WTC11 (cell line): Measurements from ENCODE around the gene FOLR1. TPM values are rescaled to one million over a fixed set of nuclear protein-coding genes. Genes with fewer than 3 reads are reported as not detected.
"Not testable (repeated sequence)": the region's sequence is repeated elsewhere in the genome, so short reads cannot be mapped to it uniquely, and the experiment has no call there.

Source experiments
- ATAC-seq: fragments of 200-7000 bp; cut with Tn5 transposase; 2 replicates; pipeline ENCODE4 v1.10.0; 2021; ENCODE audit warnings: mild to moderate bottlenecking, moderate library complexity
- CTCF ChIA-PET: fragments of 300-600 bp; sonication (Branson Sonifier 250); formaldehyde crosslinking; loops from one replicate; lab custom pipeline; 2021; ENCODE audit warnings: antibody characterized with exemption; lab: Charles Lee
- POLR2A ChIA-PET: fragments of 350-600 bp; sonication (Branson Sonifier 250); formaldehyde crosslinking; loops from one replicate; lab custom pipeline; 2021; ENCODE audit warnings: antibody characterized with exemption; lab: Charles Lee
- DNase-seq: peaks from one replicate; pipeline ENCODE4 v3.0.0; 2021; ENCODE audit warnings: low spot score
- H3K27ac Mint-ChIP-seq: 2 replicates; pipeline ENCODE4 v1.8.0; 2021; ENCODE audit warnings: mixed read lengths
- H3K27me3 Mint-ChIP-seq: 2 replicates; pipeline ENCODE4 v1.8.0; 2021; ENCODE audit warnings: low read depth, mild to moderate bottlenecking, moderate library complexity, mixed read lengths
- H3K36me3 Mint-ChIP-seq: 2 replicates; pipeline ENCODE4 v1.8.0; 2021; ENCODE audit warnings: mixed read lengths
- H3K4me1 Mint-ChIP-seq: 2 replicates; pipeline ENCODE4 v1.8.0; 2022; ENCODE audit warnings: mixed read lengths
- H3K4me3 Mint-ChIP-seq: 2 replicates; pipeline ENCODE4 v1.8.0; 2021; ENCODE audit warnings: mild to moderate bottlenecking, moderate library complexity, mixed read lengths
- H3K9me3 Mint-ChIP-seq: 2 replicates; pipeline ENCODE4 v1.8.0; 2021; ENCODE audit warnings: mixed read lengths
- ATF1 ChIP-seq: sonication (generic); formaldehyde crosslinking; IDR thresholded peaks from 2 replicates; pipeline ENCODE4 v1.8.1; 2023; ENCODE audit warnings: mild to moderate bottlenecking, moderate library complexity, missing genetic modification reagents
- CBFB ChIP-seq: sonication (generic); formaldehyde crosslinking; IDR thresholded peaks from 2 replicates; pipeline ENCODE4 v1.8.1; 2022; ENCODE audit warnings: mild to moderate bottlenecking, low read depth, missing genetic modification reagents
- ELF4 ChIP-seq: sonication (generic); formaldehyde crosslinking; IDR thresholded peaks from 2 replicates; pipeline ENCODE4 v1.8.1; 2022; ENCODE audit warnings: low read depth, mild to moderate bottlenecking, moderate library complexity, missing genetic modification reagents
- FOXK1 ChIP-seq: sonication (generic); formaldehyde crosslinking; IDR thresholded peaks from 2 replicates; pipeline ENCODE4 v1.8.0; 2022; ENCODE audit warnings: mild to moderate bottlenecking, moderate library complexity, missing genetic modification reagents
- GABPB1 ChIP-seq: sonication (generic); formaldehyde crosslinking; IDR thresholded peaks from 2 replicates; pipeline ENCODE4 v1.8.1; 2023; ENCODE audit warnings: mild to moderate bottlenecking, missing genetic modification reagents
- IRF2 ChIP-seq: sonication (generic); formaldehyde crosslinking; IDR thresholded peaks from 2 replicates; pipeline ENCODE4 v1.8.0; 2022; ENCODE audit warnings: low read depth, missing genetic modification reagents, borderline replicate concordance
- STAT6 ChIP-seq: sonication (generic); formaldehyde crosslinking; conservative IDR thresholded peaks from 2 replicates; pipeline ENCODE4 v1.8.1; 2023; ENCODE audit warnings: mild to moderate bottlenecking, low read depth, missing genetic modification reagents, moderate library complexity
- TCF7 ChIP-seq: sonication (generic); formaldehyde crosslinking; IDR thresholded peaks from 2 replicates; pipeline ENCODE4 v1.8.0; 2022; ENCODE audit warnings: mild to moderate bottlenecking, low read depth, missing genetic modification reagents, moderate library complexity
- USF2 ChIP-seq: sonication (generic); formaldehyde crosslinking; IDR thresholded peaks from 2 replicates; pipeline ENCODE4 v1.8.1; 2023; ENCODE audit warnings: mild to moderate bottlenecking, missing genetic modification reagents, moderate library complexity
- ZSCAN18 ChIP-seq: fragments of 250-450 bp; sonication (Bioruptor Pico); IDR thresholded peaks from 2 replicates; pipeline ENCODE4 v2.1.2; 2022; ENCODE audit warnings: mild to moderate bottlenecking, moderate library complexity
- total RNA-seq: library from RNA; stranded (reverse); gene quantifications from 3 replicates; pipeline ENCODE4 v1.2.3, GENCODE V29; 2021
- TF ChIP-seq, protein P1 (sequence below): sonication (generic); formaldehyde crosslinking; IDR thresholded peaks from 2 replicates; pipeline ENCODE4 v1.8.1; 2022; ENCODE audit warnings: mild to moderate bottlenecking, missing genetic modification reagents, moderate library complexity, borderline replicate concordance
- TF ChIP-seq, protein P2 (sequence below): sonication (generic); formaldehyde crosslinking; IDR thresholded peaks from 2 replicates; pipeline ENCODE4 v1.8.0; 2022; ENCODE audit warnings: mild to moderate bottlenecking, missing genetic modification reagents
- TF ChIP-seq, protein P3 (sequence below): fragments of 200-600 bp; IDR thresholded peaks from 2 replicates; pipeline ENCODE4 v1.8.0; 2022; ENCODE audit warnings: antibody characterized with exemption
- TF ChIP-seq, protein P4 (sequence below): sonication (generic); formaldehyde crosslinking; IDR thresholded peaks from 2 replicates; pipeline ENCODE4 v1.8.0; 2023; ENCODE audit warnings: mild to moderate bottlenecking, missing genetic modification reagents
- TF ChIP-seq, protein P5 (sequence below): sonication (generic); formaldehyde crosslinking; IDR thresholded peaks from 2 replicates; pipeline ENCODE4 v1.8.0; 2023; ENCODE audit warnings: missing genetic modification reagents

FOLR1 gene
- total RNA-seq, 1 experiment from 2014 or later = 0.35 TPM

GRCh38 chr11:72179804-72180396, 12.0 kb upstream of the FOLR1 start:
- Mint-ChIP-seq H3K27ac (no peak overlapping the region), H3K4me3 (no peak overlapping the region), H3K36me3 (no peaks in the 10 kb centered on the region), H3K9me3 (no peaks in the 10 kb centered on the region), H3K27me3 (peaks cover 15% of the 10 kb centered on the region), H3K4me1 (no peaks in the 10 kb centered on the region)
- ATAC-seq (no peak), DNase-seq (no peak)
- CTCF ChIA-PET = interaction anchor here (0.6 to 1.3 kb wide), 3 partner anchors 155 to 370 kb away, joined by 3 to 5 read pairs (median 4); no protein-coding TSS in a partner anchor
- POLR2A ChIA-PET = no interaction called here
- TF ChIP-seq, protein P1, sequence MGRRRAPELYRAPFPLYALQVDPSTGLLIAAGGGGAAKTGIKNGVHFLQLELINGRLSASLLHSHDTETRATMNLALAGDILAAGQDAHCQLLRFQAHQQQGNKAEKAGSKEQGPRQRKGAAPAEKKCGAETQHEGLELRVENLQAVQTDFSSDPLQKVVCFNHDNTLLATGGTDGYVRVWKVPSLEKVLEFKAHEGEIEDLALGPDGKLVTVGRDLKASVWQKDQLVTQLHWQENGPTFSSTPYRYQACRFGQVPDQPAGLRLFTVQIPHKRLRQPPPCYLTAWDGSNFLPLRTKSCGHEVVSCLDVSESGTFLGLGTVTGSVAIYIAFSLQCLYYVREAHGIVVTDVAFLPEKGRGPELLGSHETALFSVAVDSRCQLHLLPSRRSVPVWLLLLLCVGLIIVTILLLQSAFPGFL (CRISPR knock-in tag) = no peak
- TF ChIP-seq, protein P2, sequence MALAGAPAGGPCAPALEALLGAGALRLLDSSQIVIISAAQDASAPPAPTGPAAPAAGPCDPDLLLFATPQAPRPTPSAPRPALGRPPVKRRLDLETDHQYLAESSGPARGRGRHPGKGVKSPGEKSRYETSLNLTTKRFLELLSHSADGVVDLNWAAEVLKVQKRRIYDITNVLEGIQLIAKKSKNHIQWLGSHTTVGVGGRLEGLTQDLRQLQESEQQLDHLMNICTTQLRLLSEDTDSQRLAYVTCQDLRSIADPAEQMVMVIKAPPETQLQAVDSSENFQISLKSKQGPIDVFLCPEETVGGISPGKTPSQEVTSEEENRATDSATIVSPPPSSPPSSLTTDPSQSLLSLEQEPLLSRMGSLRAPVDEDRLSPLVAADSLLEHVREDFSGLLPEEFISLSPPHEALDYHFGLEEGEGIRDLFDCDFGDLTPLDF (CRISPR knock-in tag) = no peak
- TF ChIP-seq USF2 (no peak), TCF7 (CRISPR knock-in tag) (no peak), FOXK1 (CRISPR knock-in tag) (no peak), ELF4 (CRISPR knock-in tag) (no peak), IRF2 (CRISPR knock-in tag) (no peak), STAT6 (CRISPR knock-in tag) (no peak), GABPB1 (CRISPR knock-in tag) (no peak), ZSCAN18 (CRISPR knock-in tag) (no peak), ATF1 (CRISPR knock-in tag) (no peak), CBFB (no peak)
- TF ChIP-seq, protein P3, sequence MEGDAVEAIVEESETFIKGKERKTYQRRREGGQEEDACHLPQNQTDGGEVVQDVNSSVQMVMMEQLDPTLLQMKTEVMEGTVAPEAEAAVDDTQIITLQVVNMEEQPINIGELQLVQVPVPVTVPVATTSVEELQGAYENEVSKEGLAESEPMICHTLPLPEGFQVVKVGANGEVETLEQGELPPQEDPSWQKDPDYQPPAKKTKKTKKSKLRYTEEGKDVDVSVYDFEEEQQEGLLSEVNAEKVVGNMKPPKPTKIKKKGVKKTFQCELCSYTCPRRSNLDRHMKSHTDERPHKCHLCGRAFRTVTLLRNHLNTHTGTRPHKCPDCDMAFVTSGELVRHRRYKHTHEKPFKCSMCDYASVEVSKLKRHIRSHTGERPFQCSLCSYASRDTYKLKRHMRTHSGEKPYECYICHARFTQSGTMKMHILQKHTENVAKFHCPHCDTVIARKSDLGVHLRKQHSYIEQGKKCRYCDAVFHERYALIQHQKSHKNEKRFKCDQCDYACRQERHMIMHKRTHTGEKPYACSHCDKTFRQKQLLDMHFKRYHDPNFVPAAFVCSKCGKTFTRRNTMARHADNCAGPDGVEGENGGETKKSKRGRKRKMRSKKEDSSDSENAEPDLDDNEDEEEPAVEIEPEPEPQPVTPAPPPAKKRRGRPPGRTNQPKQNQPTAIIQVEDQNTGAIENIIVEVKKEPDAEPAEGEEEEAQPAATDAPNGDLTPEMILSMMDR = no peak
- TF ChIP-seq, protein P4, sequence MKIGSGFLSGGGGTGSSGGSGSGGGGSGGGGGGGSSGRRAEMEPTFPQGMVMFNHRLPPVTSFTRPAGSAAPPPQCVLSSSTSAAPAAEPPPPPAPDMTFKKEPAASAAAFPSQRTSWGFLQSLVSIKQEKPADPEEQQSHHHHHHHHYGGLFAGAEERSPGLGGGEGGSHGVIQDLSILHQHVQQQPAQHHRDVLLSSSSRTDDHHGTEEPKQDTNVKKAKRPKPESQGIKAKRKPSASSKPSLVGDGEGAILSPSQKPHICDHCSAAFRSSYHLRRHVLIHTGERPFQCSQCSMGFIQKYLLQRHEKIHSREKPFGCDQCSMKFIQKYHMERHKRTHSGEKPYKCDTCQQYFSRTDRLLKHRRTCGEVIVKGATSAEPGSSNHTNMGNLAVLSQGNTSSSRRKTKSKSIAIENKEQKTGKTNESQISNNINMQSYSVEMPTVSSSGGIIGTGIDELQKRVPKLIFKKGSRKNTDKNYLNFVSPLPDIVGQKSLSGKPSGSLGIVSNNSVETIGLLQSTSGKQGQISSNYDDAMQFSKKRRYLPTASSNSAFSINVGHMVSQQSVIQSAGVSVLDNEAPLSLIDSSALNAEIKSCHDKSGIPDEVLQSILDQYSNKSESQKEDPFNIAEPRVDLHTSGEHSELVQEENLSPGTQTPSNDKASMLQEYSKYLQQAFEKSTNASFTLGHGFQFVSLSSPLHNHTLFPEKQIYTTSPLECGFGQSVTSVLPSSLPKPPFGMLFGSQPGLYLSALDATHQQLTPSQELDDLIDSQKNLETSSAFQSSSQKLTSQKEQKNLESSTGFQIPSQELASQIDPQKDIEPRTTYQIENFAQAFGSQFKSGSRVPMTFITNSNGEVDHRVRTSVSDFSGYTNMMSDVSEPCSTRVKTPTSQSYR (CRISPR knock-in tag) = no peak
- TF ChIP-seq, protein P5, sequence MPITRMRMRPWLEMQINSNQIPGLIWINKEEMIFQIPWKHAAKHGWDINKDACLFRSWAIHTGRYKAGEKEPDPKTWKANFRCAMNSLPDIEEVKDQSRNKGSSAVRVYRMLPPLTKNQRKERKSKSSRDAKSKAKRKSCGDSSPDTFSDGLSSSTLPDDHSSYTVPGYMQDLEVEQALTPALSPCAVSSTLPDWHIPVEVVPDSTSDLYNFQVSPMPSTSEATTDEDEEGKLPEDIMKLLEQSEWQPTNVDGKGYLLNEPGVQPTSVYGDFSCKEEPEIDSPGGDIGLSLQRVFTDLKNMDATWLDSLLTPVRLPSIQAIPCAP (CRISPR knock-in tag) = no peak

GRCh38 chr11:72180892-72181552, 10.9 kb upstream of the FOLR1 start:
- peaks cover 17% of the 10 kb centered on the region for H3K27me3 Mint-ChIP-seq
- POLR2A ChIA-PET = interaction anchor here (0.5 kb wide), 1 partner anchor 14 kb away, joined by 3 read pairs; no protein-coding TSS in a partner anchor
- not testable (repeated sequence) for H3K9me3 Mint-ChIP-seq, H3K36me3 Mint-ChIP-seq, H3K4me3 Mint-ChIP-seq, ATAC-seq, H3K27ac Mint-ChIP-seq, H3K4me1 Mint-ChIP-seq, DNase-seq
- CTCF ChIA-PET = interaction anchor here (0.6 to 1.4 kb wide), 4 partner anchors 37 to 96 kb away, joined by 3 to 4 read pairs (median 4); no protein-coding TSS in a partner anchor

GRCh38 chr11:72181553-72181958, 10.4 kb upstream of the FOLR1 start:
- ATAC-seq = peak; percentile 85
- H3K4me3 Mint-ChIP-seq, H3K27ac Mint-ChIP-seq, H3K36me3 Mint-ChIP-seq, H3K9me3 Mint-ChIP-seq, POLR2A ChIA-PET, H3K4me1 Mint-ChIP-seq: not testable (repeated sequence)
- DNase-seq = peak; percentile 28
- CTCF ChIA-PET = interaction anchor here (0.6 to 3.2 kb wide), 8 partner anchors 11 to 173 kb away, joined by 3 to 30 read pairs (median 4); no protein-coding TSS in a partner anchor
- peaks cover 14% of the 10 kb centered on the region for H3K27me3 Mint-ChIP-seq
